T-helper 2 cell treated with Interferon-gamma antibody and Interleukin-4, amounts not matched to agents 5 μg/mL and 100 μg/mL, for 36 hours (primary cell): ENCODE results near the gene CSNK1G3.

ENCODE experiments used
- DNase-seq: peaks from one replicate; pipeline ENCODE4 v3.0.0; 2021; ENCODE audit warnings: low spot score
- H3K27ac Mint-ChIP-seq: one replicate; pipeline ENCODE4 v1.8.0; 2021; ENCODE audit warnings: mild to moderate bottlenecking, mixed read lengths
- H3K27me3 Mint-ChIP-seq: one replicate; pipeline ENCODE4 v1.8.0; 2021; ENCODE audit warnings: low read depth, mixed read lengths
- H3K36me3 Mint-ChIP-seq: one replicate; pipeline ENCODE4 v1.8.0; 2021; ENCODE audit warnings: low read depth, mixed read lengths
- H3K4me1 Mint-ChIP-seq: one replicate; pipeline ENCODE4 v1.8.0; 2021; ENCODE audit warnings: low read depth, mixed read lengths
- H3K4me3 Mint-ChIP-seq: one replicate; pipeline ENCODE4 v1.8.0; 2022; ENCODE audit warnings: mild to moderate bottlenecking, moderate library complexity, mixed read lengths
- H3K9me3 Mint-ChIP-seq: one replicate; pipeline ENCODE4 v1.8.0; 2021; ENCODE audit warnings: mixed read lengths

Gene CSNK1G3

DNA sequence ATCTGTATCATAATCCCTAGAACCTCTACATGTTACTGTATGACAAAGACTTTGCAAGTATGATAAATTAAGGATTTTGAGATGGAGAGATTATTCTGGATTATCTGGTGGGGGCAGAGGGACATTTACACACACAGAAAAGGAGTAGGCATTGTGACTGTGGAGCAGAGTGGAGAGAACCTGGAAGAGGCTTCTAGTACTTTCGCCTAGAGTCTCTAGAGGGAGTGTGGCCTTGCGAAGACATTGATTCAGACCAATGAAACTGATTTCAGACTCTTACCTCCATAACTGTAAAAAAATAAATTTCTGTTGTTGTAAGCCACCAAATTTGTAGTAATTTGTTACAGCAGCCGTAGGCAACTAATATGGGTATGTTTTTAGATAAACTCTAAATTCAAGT lies 45.9 kb downstream of the CSNK1G3 start:
- Mint-ChIP-seq H3K4me3 (no peak overlapping the region), H3K36me3 (peaks cover 21% of the 10 kb centered on the region), H3K27me3 (no peaks in the 10 kb centered on the region), H3K9me3 (no peaks in the 10 kb centered on the region), H3K27ac (no peak overlapping the region), H3K4me1 (peaks cover 7% of the 10 kb centered on the region)
- no peak for DNase-seq

DNA sequence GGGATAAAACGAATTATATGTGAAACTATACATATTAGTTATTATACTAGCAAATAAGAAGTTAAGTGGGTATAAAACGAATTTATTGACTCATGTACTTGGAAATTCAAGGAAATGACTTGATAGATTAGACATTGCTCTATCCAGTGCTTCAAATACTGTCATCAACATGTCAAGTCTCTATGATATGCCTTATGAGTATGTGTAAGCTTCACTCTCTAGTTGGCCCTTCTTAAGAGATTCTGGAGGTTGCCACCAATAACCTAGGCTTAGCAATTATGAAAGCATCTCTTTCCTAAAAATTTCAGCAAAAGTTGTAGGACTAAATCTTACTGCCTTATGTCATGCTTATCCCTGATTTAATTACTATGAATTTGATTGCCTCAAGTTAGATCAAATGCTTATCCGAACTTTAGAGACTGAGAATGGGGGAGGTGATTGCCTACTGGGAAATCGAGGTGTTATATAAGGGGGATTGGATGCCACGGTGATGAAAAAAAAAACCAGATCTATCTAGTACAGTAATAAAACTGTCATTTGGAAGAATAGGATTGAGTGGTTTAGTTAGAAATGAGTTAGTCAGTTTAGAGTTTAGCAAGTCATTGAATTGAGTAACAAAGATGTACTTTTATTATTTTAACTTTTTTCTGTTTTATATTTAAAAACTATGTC lies 46.9 kb downstream of the CSNK1G3 start:
- Mint-ChIP-seq H3K36me3 (peaks cover 21% of the 10 kb centered on the region), H3K4me3 (no peak overlapping the region), H3K27me3 (no peaks in the 10 kb centered on the region), H3K4me1 (peaks cover 7% of the 10 kb centered on the region), H3K9me3 (no peaks in the 10 kb centered on the region), H3K27ac (no peak overlapping the region)
- DNase-seq: no peak

DNA sequence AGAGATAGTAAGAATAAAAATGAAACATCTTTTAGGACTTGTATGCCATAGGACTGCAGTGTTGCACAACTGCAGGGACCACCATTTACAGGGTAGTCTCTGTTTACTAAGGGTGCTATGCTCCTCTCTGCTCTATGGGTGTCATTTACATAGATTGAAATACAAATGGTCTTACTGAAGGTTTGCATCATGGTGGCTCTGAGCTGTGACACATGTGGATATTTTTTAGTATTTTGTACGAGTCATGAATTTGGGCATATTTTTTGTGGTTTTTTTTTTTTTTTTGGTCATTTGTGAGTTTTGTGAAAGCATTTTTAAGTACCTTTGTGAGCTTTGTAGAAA lies 47.4 kb downstream of the CSNK1G3 start:
- no peak for DNase-seq
- no peaks in the 10 kb centered on the region for H3K27me3 Mint-ChIP-seq
- H3K4me1 Mint-ChIP-seq: peaks cover 4% of the 10 kb centered on the region
- peaks cover 22% of the 10 kb centered on the region for H3K36me3 Mint-ChIP-seq
- H3K27ac Mint-ChIP-seq: no peak overlapping the region
- no peak overlapping the region for H3K4me3 Mint-ChIP-seq
- H3K9me3 Mint-ChIP-seq: no peaks in the 10 kb centered on the region

DNA sequence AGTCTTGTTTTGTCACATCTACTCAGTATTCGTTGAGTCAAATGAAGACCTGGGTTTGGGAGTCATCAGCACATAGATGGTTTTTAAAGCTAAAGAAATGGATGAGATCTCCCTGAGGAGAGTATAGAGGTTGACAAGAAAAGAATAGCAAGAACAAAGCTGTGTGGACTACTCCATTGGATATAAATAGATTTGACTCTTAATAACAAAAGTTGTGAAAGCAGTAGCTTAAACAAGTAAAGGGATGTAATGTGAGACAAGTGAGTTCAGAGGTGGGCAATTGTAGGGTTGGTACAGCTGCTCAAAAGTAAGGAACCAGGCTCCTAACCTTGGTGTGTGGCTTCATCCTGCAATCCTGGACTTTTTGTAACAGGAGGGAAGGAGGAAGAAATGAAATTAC lies 49.3 kb downstream of the CSNK1G3 start:
- no peaks in the 10 kb centered on the region for H3K27me3 Mint-ChIP-seq
- no peak overlapping the region for H3K4me3 Mint-ChIP-seq
- peaks cover 4% of the 10 kb centered on the region for H3K4me1 Mint-ChIP-seq
- H3K9me3 Mint-ChIP-seq: peaks cover 3% of the 10 kb centered on the region
- H3K27ac Mint-ChIP-seq: no peak overlapping the region
- DNase-seq: no peak
- peaks cover 27% of the 10 kb centered on the region for H3K36me3 Mint-ChIP-seq

DNA sequence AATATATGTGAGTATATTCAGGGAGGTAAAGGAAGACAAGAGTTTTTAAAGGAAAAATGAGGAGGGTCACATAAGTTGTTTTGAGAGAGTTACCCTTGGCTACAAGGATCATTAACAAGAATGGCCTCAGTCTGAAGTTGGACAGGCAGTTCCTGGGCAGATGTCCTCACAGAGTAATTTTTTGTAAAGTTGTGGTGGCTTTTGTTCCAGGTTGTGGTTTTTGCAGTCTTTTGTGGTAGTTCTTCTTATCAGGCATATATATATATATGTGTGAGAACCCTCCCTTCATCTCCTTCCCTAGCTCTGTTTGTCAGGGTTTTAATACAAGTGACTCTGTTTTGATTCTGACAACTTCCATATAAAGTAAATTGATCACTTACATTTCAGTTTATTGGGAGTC lies 60.0 kb downstream of the CSNK1G3 start:
- no peak for DNase-seq

DNA sequence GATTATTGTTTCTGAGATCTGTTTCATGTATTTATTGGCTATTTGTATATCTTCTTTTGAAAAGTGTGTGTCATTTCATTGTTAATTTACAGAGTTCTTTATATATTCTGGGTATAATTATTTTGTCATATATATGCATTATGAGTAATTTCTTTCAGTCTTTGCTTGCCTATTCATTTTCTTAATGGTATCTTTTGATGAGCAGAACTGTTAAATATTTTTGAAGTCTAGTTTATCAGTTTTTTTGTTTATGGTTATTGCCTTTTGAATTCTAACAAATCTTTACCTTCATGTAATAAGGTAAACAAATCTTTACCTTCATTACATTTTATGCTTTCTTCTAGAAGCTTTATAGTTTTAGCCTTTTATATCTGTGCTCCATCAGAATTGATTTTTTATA lies 66.4 kb downstream of the CSNK1G3 start:
- Mint-ChIP-seq H3K4me3 (no peak overlapping the region), H3K27ac (no peak overlapping the region), H3K4me1 (no peaks in the 10 kb centered on the region), H3K27me3 (no peaks in the 10 kb centered on the region), H3K9me3 (no peaks in the 10 kb centered on the region), H3K36me3 (peaks cover 17% of the 10 kb centered on the region)
- no peak for DNase-seq

More for the DNA sequence above, 60.0 kb downstream of the CSNK1G3 start:
- Mint-ChIP-seq H3K4me3 (no peak overlapping the region), H3K36me3 (peaks cover 7% of the 10 kb centered on the region), H3K27ac (no peak overlapping the region), H3K9me3 (no peaks in the 10 kb centered on the region), H3K4me1 (peaks cover 9% of the 10 kb centered on the region), H3K27me3 (no peaks in the 10 kb centered on the region)

DNA sequence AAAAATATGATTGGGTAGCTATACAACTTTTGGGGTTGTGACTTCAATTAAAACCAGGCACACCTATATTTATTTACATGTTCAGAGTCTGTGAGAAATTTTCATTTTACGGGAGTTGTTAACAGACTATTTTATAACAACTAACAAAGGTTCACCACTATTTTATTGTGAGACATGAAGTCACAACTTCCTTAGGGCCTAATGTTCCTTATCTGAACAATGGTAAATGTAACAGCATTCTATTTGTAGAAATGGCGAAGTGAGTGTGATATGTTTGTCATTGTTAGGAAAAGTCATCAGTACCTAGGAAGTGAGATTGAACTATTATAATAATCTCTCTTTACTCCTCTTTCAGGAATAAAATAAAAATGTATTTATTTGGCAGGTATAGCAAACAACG lies 67.4 kb downstream of the CSNK1G3 start:
- H3K36me3 Mint-ChIP-seq: peaks cover 17% of the 10 kb centered on the region

DNA sequence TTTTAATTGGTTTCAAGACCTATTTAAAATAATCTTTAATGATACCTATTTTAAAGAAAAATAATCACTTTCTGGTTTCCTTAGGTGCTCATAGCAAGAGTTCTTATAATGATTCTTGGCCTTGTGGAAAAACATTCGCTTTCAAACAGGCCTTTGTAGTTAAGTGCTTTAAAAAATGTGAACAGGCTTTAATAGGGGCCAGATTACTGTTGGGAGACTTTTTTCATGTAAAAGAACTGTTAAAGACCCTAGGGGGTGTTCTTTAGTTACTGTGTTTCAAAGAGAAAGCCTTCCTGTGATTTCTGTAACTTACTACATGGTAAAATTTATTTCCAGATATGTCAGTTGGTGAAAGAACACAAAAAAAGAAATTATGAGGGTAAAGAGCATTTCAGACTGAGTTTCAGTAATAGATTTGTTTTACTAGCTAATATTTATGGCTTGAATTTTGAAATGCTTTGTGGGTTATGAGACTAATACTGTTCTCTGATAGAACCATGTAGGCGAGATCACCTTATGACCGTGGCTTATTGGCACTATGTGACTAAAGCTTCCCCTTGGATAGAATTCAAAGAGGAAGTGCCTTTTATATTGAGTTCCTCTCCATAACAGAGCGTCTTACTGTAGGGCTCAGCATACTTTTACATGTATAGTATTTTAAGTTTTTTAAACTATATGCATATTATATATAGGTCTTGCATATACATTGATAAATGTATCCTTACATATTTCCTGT lies 70.7 kb downstream of the CSNK1G3 start:
- Mint-ChIP-seq H3K36me3 (peaks cover 14% of the 10 kb centered on the region), H3K9me3 (no peaks in the 10 kb centered on the region), H3K27ac (no peak overlapping the region), H3K4me1 (no peaks in the 10 kb centered on the region), H3K4me3 (no peak overlapping the region), H3K27me3 (no peaks in the 10 kb centered on the region)
- DNase-seq: no peak

More for the DNA sequence above, 67.4 kb downstream of the CSNK1G3 start:
- no peaks in the 10 kb centered on the region for H3K27me3 Mint-ChIP-seq
- H3K9me3 Mint-ChIP-seq: no peaks in the 10 kb centered on the region
- H3K4me1 Mint-ChIP-seq: no peaks in the 10 kb centered on the region
- no peak for DNase-seq
- no peak overlapping the region for H3K4me3 Mint-ChIP-seq
- H3K27ac Mint-ChIP-seq: no peak overlapping the region

DNA sequence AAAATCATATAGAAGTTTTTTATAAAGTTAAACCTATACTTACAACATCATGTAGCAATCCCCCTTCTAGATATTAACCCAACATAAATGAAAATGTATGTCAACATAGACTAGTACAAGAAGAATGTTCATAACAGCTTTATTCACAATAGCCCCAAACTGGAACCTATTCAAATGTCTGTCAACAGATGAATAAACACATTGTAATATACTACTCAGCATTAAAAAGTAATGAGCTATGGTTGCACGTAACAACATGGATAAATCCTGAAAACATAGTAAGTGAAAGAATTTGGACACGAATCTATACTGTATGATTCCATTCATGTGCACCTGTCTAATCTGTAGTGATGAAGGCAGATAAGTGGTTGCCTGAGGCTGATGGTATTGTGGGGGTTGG lies 73.9 kb downstream of the CSNK1G3 start:
- no peak for DNase-seq
- Mint-ChIP-seq H3K4me1 (no peaks in the 10 kb centered on the region), H3K27me3 (no peaks in the 10 kb centered on the region), H3K9me3 (no peaks in the 10 kb centered on the region), H3K27ac (no peak overlapping the region), H3K36me3 (peaks cover 10% of the 10 kb centered on the region), H3K4me3 (no peak overlapping the region)

DNA sequence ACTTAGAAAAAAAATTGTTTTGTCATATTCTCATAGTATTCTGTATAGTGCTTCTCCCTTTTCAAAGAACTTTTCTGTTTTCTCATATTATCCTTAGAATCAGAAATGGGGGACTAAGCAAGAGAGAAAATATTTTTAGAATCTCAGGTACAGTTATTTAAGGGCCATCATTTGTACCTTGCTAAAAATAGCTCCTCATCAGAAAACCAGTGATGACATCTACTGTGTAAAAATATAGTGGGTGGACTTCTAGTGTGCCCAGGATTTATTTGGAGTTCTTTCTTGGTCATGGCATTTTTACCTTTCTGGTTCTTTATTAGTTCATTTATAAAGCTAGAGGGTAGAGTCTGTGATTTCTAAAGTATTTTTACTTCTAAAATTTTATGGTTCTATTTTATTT lies 82.5 kb downstream of the CSNK1G3 start:
- H3K4me3 Mint-ChIP-seq: no peak overlapping the region
- no peaks in the 10 kb centered on the region for H3K9me3 Mint-ChIP-seq
- no peak for DNase-seq
- H3K36me3 Mint-ChIP-seq: peaks cover 30% of the 10 kb centered on the region
- H3K27ac Mint-ChIP-seq: no peak overlapping the region
- no peaks in the 10 kb centered on the region for H3K27me3 Mint-ChIP-seq
- H3K4me1 Mint-ChIP-seq: peaks cover 4% of the 10 kb centered on the region

DNA sequence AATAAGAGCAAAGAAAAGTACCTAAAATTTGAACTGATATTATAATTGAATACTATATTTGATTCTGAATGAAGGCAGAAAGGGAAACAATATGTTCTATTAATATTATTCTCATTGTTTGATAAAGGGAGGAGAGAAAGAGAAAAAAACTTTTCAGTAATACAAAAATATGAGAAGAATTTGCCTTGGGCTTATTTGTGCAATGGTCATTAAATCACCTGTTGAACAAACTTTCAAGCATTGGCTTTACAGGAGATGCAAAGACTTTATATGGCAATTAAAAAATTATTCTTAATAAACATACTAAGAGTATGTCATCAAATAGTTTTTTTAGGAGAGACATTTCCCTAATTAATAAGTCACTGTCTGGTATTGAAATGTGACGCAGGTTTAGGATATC lies 85.0 kb downstream of the CSNK1G3 start:
- no peaks in the 10 kb centered on the region for H3K9me3 Mint-ChIP-seq
- H3K4me3 Mint-ChIP-seq: no peak overlapping the region
- H3K36me3 Mint-ChIP-seq: peaks cover 29% of the 10 kb centered on the region
- no peak overlapping the region for H3K27ac Mint-ChIP-seq
- no peaks in the 10 kb centered on the region for H3K27me3 Mint-ChIP-seq
- DNase-seq: no peak
- H3K4me1 Mint-ChIP-seq: peaks cover 4% of the 10 kb centered on the region

DNA sequence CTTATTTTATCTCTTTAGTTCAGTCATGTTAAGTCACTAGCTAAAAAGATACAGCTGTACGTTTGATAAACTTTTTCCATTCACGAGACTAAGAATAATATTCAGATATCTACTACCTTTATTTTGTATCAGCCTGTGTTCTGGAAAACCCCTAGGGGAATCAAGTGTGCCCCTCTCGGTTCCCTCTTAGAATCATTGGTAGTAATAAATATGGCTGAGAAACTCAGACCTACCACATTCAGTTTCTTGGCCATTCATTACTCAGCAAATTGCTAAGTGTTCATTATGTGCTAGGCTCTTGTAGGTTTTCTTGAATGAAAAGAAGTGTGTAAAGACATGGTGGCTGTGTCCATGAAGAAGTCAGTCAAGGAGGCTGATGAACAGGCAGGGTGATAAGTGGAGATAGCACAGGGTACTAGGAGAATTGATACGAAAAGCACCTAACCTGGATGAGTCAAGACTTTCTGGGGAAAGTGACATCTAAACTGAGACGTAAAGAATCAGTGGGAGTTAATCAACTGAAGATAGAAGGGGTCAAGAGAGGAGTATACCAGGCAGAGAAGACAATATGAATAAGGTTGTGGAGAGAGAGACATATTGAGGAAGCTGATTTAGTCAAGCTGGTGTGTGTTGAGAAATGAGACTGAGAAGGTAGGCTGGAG lies 86.2 kb downstream of the CSNK1G3 start:
- H3K36me3 Mint-ChIP-seq: peaks cover 25% of the 10 kb centered on the region
- DNase-seq: no peak
- H3K27me3 Mint-ChIP-seq: no peaks in the 10 kb centered on the region
- no peak overlapping the region for H3K27ac Mint-ChIP-seq
- H3K4me3 Mint-ChIP-seq: no peak overlapping the region
- no peaks in the 10 kb centered on the region for H3K9me3 Mint-ChIP-seq
- peaks cover 4% of the 10 kb centered on the region for H3K4me1 Mint-ChIP-seq

DNA sequence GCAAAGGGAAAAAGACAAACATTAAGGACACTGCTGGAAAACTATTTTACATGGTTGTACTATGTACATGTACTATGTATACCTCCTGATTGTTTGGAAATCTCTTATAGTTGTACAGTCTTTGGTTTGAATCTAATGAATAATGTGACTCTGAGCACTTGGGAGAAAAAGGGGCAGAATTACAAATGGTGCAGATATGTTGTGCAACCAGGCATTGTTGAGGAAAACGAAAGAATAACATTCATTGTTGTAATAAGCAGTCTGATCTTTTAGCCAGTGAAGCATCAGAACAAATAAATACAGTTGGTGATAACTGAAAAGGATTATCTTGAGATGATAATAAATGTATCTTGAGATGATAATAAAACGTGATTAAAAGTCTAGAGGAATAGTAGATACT lies 87.2 kb downstream of the CSNK1G3 start:
- no peaks in the 10 kb centered on the region for H3K4me1 Mint-ChIP-seq
- no peak overlapping the region for H3K4me3 Mint-ChIP-seq
- no peaks in the 10 kb centered on the region for H3K27me3 Mint-ChIP-seq
- H3K9me3 Mint-ChIP-seq: no peaks in the 10 kb centered on the region
- DNase-seq: no peak
- no peak overlapping the region for H3K27ac Mint-ChIP-seq
- H3K36me3 Mint-ChIP-seq: peaks cover 17% of the 10 kb centered on the region

DNA sequence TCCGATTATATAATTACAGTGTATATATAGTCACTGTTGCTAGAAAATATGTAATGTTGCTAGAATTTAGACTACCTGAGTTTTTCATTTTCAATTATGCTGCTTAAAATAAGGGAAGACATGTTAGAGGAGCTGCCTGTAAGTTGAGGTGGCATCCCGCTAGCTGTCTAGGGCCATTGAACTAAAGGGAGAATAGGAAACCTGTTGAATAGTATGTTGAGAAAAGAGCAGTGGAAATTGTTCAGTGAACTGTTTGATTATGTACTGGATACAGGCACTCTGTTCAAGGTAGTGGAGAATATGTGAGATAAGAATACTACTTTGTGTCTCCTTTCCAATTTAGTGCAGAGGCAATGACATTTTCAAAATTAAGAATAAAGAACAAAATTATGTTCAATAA lies 89.6 kb downstream of the CSNK1G3 start:
- H3K4me1 Mint-ChIP-seq: peaks cover 2% of the 10 kb centered on the region
- no peak overlapping the region for H3K4me3 Mint-ChIP-seq
- peaks cover 14% of the 10 kb centered on the region for H3K36me3 Mint-ChIP-seq
- H3K9me3 Mint-ChIP-seq: no peaks in the 10 kb centered on the region
- no peak for DNase-seq
- H3K27me3 Mint-ChIP-seq: no peaks in the 10 kb centered on the region
- no peak overlapping the region for H3K27ac Mint-ChIP-seq
